ENCODE results near the gene FGF8. TPM values are rescaled to one million over a fixed set of nuclear protein-coding genes. Genes with fewer than 3 reads are reported as not detected.

FGF8 gene
- polyA plus RNA-seq, 4 donors = 0.12 TPM; not detected in 3

Other genes starting within 250 kb of the FGF8 start
- gene POLL, start 187.9 kb downstream of the FGF8 start, polyA plus RNA-seq = 10 to 100 TPM; 24.8 to 31.3 (median 30.0) TPM
- gene DPCD, start 187.8 kb downstream of the FGF8 start, polyA plus RNA-seq = 10 to 100 TPM in 2 of 4 donors, 1 to 10 TPM in 2; 4.2 to 18.3 (median 12.2) TPM
- gene FBXW4, start 80.9 kb downstream of the FGF8 start, polyA plus RNA-seq = 10 to 100 TPM; 27.1 to 49.1 (median 35.4) TPM
- gene NPM3, start 7.3 kb upstream of the FGF8 start, polyA plus RNA-seq = 10 to 100 TPM in 3 of 4 donors, 1 to 10 TPM in 1; 2.5 to 49.8 (median 27.7) TPM
- 100 to 1,000 TPM in 1 of 4 donors, 10 to 100 TPM in 3; 26.5 to 116 (median 31.3) TPM for gene OGA, start 42.3 kb upstream of the FGF8 start, polyA plus RNA-seq
- 10 to 100 TPM in 1 of 4 donors, 1 to 10 TPM in 3; 2.5 to 14.9 (median 3.4) TPM for gene KCNIP2, start 67.7 kb upstream of the FGF8 start, polyA plus RNA-seq